ENCODE data around the gene DOCK6. TPM values are rescaled to one million over a fixed set of nuclear protein-coding genes. Genes with fewer than 3 reads are reported as not detected.

The DOCK6 gene
- total and polyA plus RNA-seq, 5 donors, result 23.8 to 68.5 (median 35.8) TPM

GRCh38 chr19:11196406-11197287, 65.7 kb downstream of the DOCK6 start:
- DNase-seq (peak; percentile 55 to 87 (median 86)), ATAC-seq (peak; percentile 52 to 61)
- H3K27ac ChIP-seq (ENCODE audit: low read length), result peak overlapping the region; percentile 83
- peaks cover 7% of the 10 kb centered on the region for H3K4me1 ChIP-seq (ENCODE audit: control insufficient read depth, insufficient read depth, low read length)
- H3K9me3 ChIP-seq (ENCODE audit: control insufficient read depth, low read length), result no peaks in the 10 kb centered on the region
- intact Hi-C loops (cut with DNase I), result loop anchor here in 2 of 4 donors (5.0 kb wide), 2 partner anchors 34 to 54 kb away; no protein-coding TSS in a partner anchor
- WGBS, result 8% methylated on average over 47 of the region's 47 CpGs
- peak overlapping the region; percentile 90 for H3K4me3 ChIP-seq (ENCODE audit: low read length)
- no peaks in the 10 kb centered on the region for H3K27me3 ChIP-seq (ENCODE audit: control insufficient read depth, insufficient read depth)

DNA sequence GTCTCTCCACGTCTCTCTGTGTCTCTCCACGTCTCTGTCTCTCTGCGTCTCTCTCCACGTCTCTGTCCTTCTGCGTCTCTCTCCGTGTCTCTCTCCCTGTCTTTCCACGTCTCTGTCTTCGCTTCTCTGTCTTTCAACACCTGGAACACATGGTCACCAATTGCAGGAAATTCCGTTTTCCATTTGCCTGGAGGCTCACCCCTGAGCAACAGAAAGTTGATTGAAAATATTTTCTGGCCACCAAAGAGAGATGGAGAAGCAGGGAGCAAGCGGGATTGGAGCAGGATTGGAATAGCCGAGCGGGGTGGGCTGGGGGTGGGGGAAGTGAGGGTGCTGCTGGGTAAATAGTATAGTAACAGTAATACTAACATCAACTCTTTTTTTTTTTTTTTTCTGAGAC, 66.6 kb downstream of the DOCK6 start:
- H3K4me3 ChIP-seq (ENCODE audit: low read length), result peak overlapping the region; percentile 50
- H3K27ac ChIP-seq (ENCODE audit: low read length), result peak overlapping the region; percentile 83
- intact Hi-C loops (cut with DNase I), result loop anchor here in 2 of 4 donors (5.0 kb wide), 2 partner anchors 33 to 53 kb away; no protein-coding TSS in a partner anchor
- H3K4me1 ChIP-seq (ENCODE audit: control insufficient read depth, insufficient read depth, low read length), result peaks cover 7% of the 10 kb centered on the region
- H3K27me3 ChIP-seq (ENCODE audit: control insufficient read depth, insufficient read depth), result no peaks in the 10 kb centered on the region
- 37% methylated on average over 12 of the region's 12 CpGs for WGBS
- DNase-seq (peak in 1 of 3 donors; percentile 2), ATAC-seq (no peak)
- no peaks in the 10 kb centered on the region for H3K9me3 ChIP-seq (ENCODE audit: control insufficient read depth, low read length)

- H3K4me1 ChIP-seq (ENCODE audit: control insufficient read depth, insufficient read depth, low read length), result peaks cover 11% of the 10 kb centered on the region
- DNase-seq (peak; percentile 61 to 79 (median 79)), ATAC-seq (no peak)
- H3K4me3 ChIP-seq (ENCODE audit: low read length), result peak overlapping the region; percentile 50
- no peaks in the 10 kb centered on the region for H3K27me3 ChIP-seq (ENCODE audit: control insufficient read depth, insufficient read depth)
- H3K9me3 ChIP-seq (ENCODE audit: control insufficient read depth, low read length), result no peaks in the 10 kb centered on the region
- intact Hi-C loops (cut with DNase I), result loop anchor here in 2 of 4 donors (5.0 kb wide), 2 partner anchors 33 to 53 kb away; no protein-coding TSS in a partner anchor
- 10% methylated on average over 20 of the region's 20 CpGs for WGBS
- peak overlapping the region; percentile 83 for H3K27ac ChIP-seq (ENCODE audit: low read length)
Observed at GRCh38 chr19:11194656-11195558, 67.4 kb downstream of the DOCK6 start.

- no peak for DNase-seq
- ATAC-seq, result no peak
- WGBS, result 52% methylated on average over 8 of the region's 8 CpGs
- intact Hi-C loops (cut with DNase I), result no loop called here
- no peaks in the 10 kb centered on the region for H3K27me3 ChIP-seq (ENCODE audit: control insufficient read depth, insufficient read depth)
- no peaks in the 10 kb centered on the region for H3K9me3 ChIP-seq (ENCODE audit: control insufficient read depth, low read length)
- peak overlapping the region; percentile 14 for H3K27ac ChIP-seq (ENCODE audit: low read length)
- peaks cover 13% of the 10 kb centered on the region for H3K4me1 ChIP-seq (ENCODE audit: control insufficient read depth, insufficient read depth, low read length)
- H3K4me3 ChIP-seq (ENCODE audit: low read length), result peak overlapping the region; percentile 50
Observed at GRCh38 chr19:11194173-11194572, 68.2 kb downstream of the DOCK6 start.

GRCh38 chr19:11192957-11193939, 69.1 kb downstream of the DOCK6 start:
- peak in 1 of 3 donors; percentile 68 for DNase-seq
- WGBS, result 89% methylated on average over 68 of the region's 68 CpGs
- intact Hi-C loops (cut with DNase I), result no loop called here

DNA sequence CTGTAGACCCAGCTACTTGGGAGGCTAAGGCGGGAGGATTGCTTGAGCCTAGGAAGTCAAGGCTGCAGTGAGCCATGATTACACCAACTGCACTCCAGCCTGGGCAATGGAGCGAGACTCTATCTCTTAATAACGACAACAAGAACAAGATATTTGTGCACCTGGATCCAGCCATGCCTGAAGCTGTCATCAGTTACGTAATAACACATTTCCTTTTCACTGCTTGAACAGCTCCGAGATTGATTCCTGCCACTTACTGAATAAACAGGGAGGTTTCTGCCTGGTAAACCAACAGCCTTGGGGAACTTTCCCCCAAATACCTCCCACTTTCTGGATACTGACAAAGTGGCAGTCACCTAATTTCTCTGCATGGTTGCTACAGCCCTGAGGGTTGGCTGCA, 70.4 kb downstream of the DOCK6 start:
- Histone ChIP-seq H3K4me1 (ENCODE audit: control insufficient read depth, insufficient read depth, low read length) (peaks cover 13% of the 10 kb centered on the region), H3K4me3 (ENCODE audit: low read length) (no peak overlapping the region), H3K27ac (ENCODE audit: low read length) (peak overlapping the region; percentile 61), H3K27me3 (ENCODE audit: control insufficient read depth, insufficient read depth) (no peaks in the 10 kb centered on the region), H3K9me3 (ENCODE audit: control insufficient read depth, low read length) (no peaks in the 10 kb centered on the region)
- intact Hi-C loops (cut with DNase I), result no loop called here
- no peak for ATAC-seq
- 72% methylated on average over 5 of the region's 5 CpGs for whole genome bisulfite sequencing
- DNase-seq, result no peak

More at GRCh38 chr19:11192957-11193939, 69.1 kb downstream of the DOCK6 start:
- Histone ChIP-seq H3K27me3 (ENCODE audit: control insufficient read depth, insufficient read depth) (no peaks in the 10 kb centered on the region), H3K27ac (ENCODE audit: low read length) (no peak overlapping the region), H3K9me3 (ENCODE audit: control insufficient read depth, low read length) (no peaks in the 10 kb centered on the region), H3K4me3 (ENCODE audit: low read length) (no peak overlapping the region), H3K4me1 (ENCODE audit: control insufficient read depth, insufficient read depth, low read length) (peaks cover 13% of the 10 kb centered on the region)
- no peak for ATAC-seq

GRCh38 chr19:11191273-11191755, 71.0 kb downstream of the DOCK6 start:
- Histone ChIP-seq H3K27me3 (ENCODE audit: control insufficient read depth, insufficient read depth) (no peaks in the 10 kb centered on the region), H3K4me1 (ENCODE audit: control insufficient read depth, insufficient read depth, low read length) (peaks cover 13% of the 10 kb centered on the region), H3K4me3 (ENCODE audit: low read length) (no peak overlapping the region), H3K27ac (ENCODE audit: low read length) (peak overlapping the region; percentile 61), H3K9me3 (ENCODE audit: control insufficient read depth, low read length) (no peaks in the 10 kb centered on the region)
- 25% methylated on average over 8 of the region's 8 CpGs for WGBS
- intact Hi-C loops (cut with DNase I), result no loop called here
- ATAC-seq (peak; percentile 78 to 88), DNase-seq (peak; percentile 92)

GRCh38 chr19:11190501-11190900, 71.8 kb downstream of the DOCK6 start:
- DNase-seq, result no peak
- intact Hi-C loops (cut with DNase I), result no loop called here
- H3K27me3 ChIP-seq (ENCODE audit: control insufficient read depth, insufficient read depth), result no peaks in the 10 kb centered on the region
- no peak for ATAC-seq
- WGBS, result 66% methylated on average over 8 of the region's 8 CpGs
- H3K4me1 ChIP-seq (ENCODE audit: control insufficient read depth, insufficient read depth, low read length), result peaks cover 14% of the 10 kb centered on the region
- H3K4me3 ChIP-seq (ENCODE audit: low read length), result no peak overlapping the region
- peak overlapping the region; percentile 81 for H3K27ac ChIP-seq (ENCODE audit: low read length)
- H3K9me3 ChIP-seq (ENCODE audit: control insufficient read depth, low read length), result no peaks in the 10 kb centered on the region

GRCh38 chr19:11187441-11187840, 74.9 kb downstream of the DOCK6 start:
- H3K4me1 ChIP-seq (ENCODE audit: control insufficient read depth, insufficient read depth, low read length), result peaks cover 9% of the 10 kb centered on the region

DNA sequence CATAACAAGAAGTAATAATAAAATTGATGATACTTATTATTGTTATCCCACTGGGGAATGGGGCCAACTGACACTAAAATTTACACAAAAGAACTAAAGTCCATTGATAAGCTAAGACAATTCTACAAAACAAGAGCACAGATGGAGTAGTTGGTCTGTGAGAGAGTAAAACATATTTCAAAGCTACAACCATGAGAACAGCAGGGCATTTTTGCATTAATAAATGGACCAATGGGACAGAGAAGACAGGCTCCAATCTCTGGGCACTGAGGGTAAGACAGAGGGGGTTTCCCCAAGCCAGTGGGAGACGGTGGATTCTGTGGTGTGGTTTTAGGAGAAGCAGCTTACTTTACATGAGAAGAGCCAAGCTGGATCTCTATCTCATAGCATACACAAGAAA, 79.3 kb downstream of the DOCK6 start:
- Histone ChIP-seq H3K4me1 (ENCODE audit: control insufficient read depth, insufficient read depth, low read length) (peaks cover 11% of the 10 kb centered on the region), H3K9me3 (ENCODE audit: control insufficient read depth, low read length) (no peaks in the 10 kb centered on the region), H3K4me3 (ENCODE audit: low read length) (no peak overlapping the region), H3K27ac (ENCODE audit: low read length) (no peak overlapping the region), H3K27me3 (ENCODE audit: control insufficient read depth, insufficient read depth) (no peaks in the 10 kb centered on the region)
- no peak for ATAC-seq
- WGBS, result 87% methylated on average over 1 of the region's 1 CpG
- no peak for DNase-seq
- intact Hi-C loops (cut with DNase I), result no loop called here

More at GRCh38 chr19:11187441-11187840, 74.9 kb downstream of the DOCK6 start:
- ATAC-seq (no peak), DNase-seq (no peak)
- Histone ChIP-seq H3K9me3 (ENCODE audit: control insufficient read depth, low read length) (no peaks in the 10 kb centered on the region), H3K4me3 (ENCODE audit: low read length) (no peak overlapping the region), H3K27ac (ENCODE audit: low read length) (peak overlapping the region; percentile 31), H3K27me3 (ENCODE audit: control insufficient read depth, insufficient read depth) (no peaks in the 10 kb centered on the region)
- WGBS, result 93% methylated on average over 9 of the region's 9 CpGs
- intact Hi-C loops (cut with DNase I), result no loop called here
